DND-41 (cell line): ENCODE results near the gene IVD.

Experiments used
- ATAC-seq: fragments of 200-7000 bp; cut with Tn5 transposase; 3 replicates; pipeline ENCODE4 v1.9.1; 2021; ENCODE audit warnings: low read depth; ENCODE audit not compliant: insufficient read depth
- DNase-seq: peaks from one replicate; pipeline ENCODE4 v3.0.0-alpha.2; 2020
- H2AFZ ChIP-seq: 2 replicates; pipeline ENCODE4 v1.6.0; 2012; ENCODE audit warnings: low read depth, low read length
- H3K27ac ChIP-seq: 2 replicates; pipeline ENCODE4 v1.5.1; 2012; ENCODE audit warnings: low read length, inconsistent platforms
- H3K27me3 ChIP-seq: fragments of 200-600 bp; sonication (generic); 2 replicates; pipeline ENCODE4 v1.6.0; 2012; ENCODE audit warnings: low read length, mild to moderate bottlenecking, inconsistent platforms; ENCODE audit not compliant: insufficient read depth, poor library complexity
- H3K36me3 ChIP-seq: 2 replicates; pipeline ENCODE4 v1.5.1; 2012; ENCODE audit warnings: low read length, inconsistent platforms; ENCODE audit not compliant: insufficient read depth
- H3K4me1 ChIP-seq: 2 replicates; pipeline ENCODE4 v1.5.1; 2012; ENCODE audit warnings: mild to moderate bottlenecking, low read length; ENCODE audit not compliant: insufficient read depth
- H3K4me2 ChIP-seq: 2 replicates; pipeline ENCODE4 v1.6.0; 2012; ENCODE audit warnings: mild to moderate bottlenecking, moderate library complexity, low read length, inconsistent platforms; ENCODE audit not compliant: insufficient read depth
- H3K4me3 ChIP-seq, 2 experiments: fragments of 200-600 bp in 1 of 2; shearing (Covaris generic) in 1 of 2; 2 replicates each; pipeline ENCODE4 v1.5.1; 2012 to 2016; ENCODE audit warnings: inconsistent platforms in 2 of 2, low read length in 2 of 2, mild to moderate bottlenecking in 2 of 2, low read depth in 1 of 2, moderate library complexity in 1 of 2
- H3K79me2 ChIP-seq: 2 replicates; pipeline ENCODE4 v1.6.0; 2012; ENCODE audit warnings: low read length, inconsistent platforms; ENCODE audit not compliant: insufficient read depth
- H3K9ac ChIP-seq: 2 replicates; pipeline ENCODE4 v1.6.0; 2012; ENCODE audit warnings: low read depth, mild to moderate bottlenecking, inconsistent platforms, low read length, moderate library complexity
- H3K9me3 ChIP-seq: 2 replicates; pipeline ENCODE4 v1.5.1; 2012; ENCODE audit warnings: low read length, moderate library complexity, mild to moderate bottlenecking, inconsistent platforms; ENCODE audit not compliant: insufficient read depth, severe bottlenecking
- H4K20me1 ChIP-seq: 2 replicates; pipeline ENCODE4 v1.6.0; 2012; ENCODE audit warnings: low read length; ENCODE audit not compliant: insufficient read depth
- CTCF ChIP-seq: IDR thresholded peaks from 2 replicates; pipeline ENCODE4 v1.5.1; 2012; ENCODE audit warnings: borderline replicate concordance, low read length, moderate library complexity, mild to moderate bottlenecking; ENCODE audit not compliant: poor library complexity, severe bottlenecking; ENCODE audit errors: extremely low read depth
- EZH2 ChIP-seq: IDR thresholded peaks from 3 replicates; pipeline ENCODE4 v1.6.1; 2012; ENCODE audit warnings: borderline replicate concordance, low read depth, mild to moderate bottlenecking, moderate library complexity, low read length, inconsistent platforms; ENCODE audit not compliant: severe bottlenecking

Gene IVD

DNA sequence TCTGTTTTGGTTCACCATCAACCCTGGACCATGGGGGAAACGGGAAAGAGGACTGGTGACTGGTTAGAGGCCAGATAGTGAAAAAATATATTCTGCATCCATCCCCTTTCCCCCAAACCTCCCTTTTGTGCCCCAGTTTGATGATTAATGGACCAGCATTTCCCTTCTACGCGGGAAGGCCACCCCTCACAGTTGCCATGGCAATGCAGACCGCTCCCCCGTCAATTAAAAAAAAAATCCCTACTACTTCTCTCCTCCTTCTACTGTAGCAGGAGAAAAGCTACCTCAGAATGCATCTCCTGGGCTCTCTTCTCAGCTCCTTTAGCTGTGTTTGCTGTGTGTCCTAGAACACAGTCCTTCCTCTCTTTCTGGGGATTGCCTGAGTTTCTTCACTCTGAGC, 39.1 kb downstream of the IVD start:
- peaks cover 7% of the 10 kb centered on the region for H3K27me3 ChIP-seq
- peaks cover 60% of the 10 kb centered on the region for H4K20me1 ChIP-seq
- no peak overlapping the region for H3K27ac ChIP-seq
- H3K79me2 ChIP-seq, result peaks cover 81% of the 10 kb centered on the region
- H3K9ac ChIP-seq, result no peak overlapping the region
- H3K9me3 ChIP-seq, result no peaks in the 10 kb centered on the region
- DNase-seq, result no peak
- H3K4me1 ChIP-seq, result peaks cover 31% of the 10 kb centered on the region
- no peak overlapping the region for H3K4me3 ChIP-seq
- H2AFZ ChIP-seq, result no peak overlapping the region
- TF ChIP-seq EZH2, result no peak
- no peak for TF ChIP-seq CTCF
- no peak for ATAC-seq
- H3K36me3 ChIP-seq, result no peaks in the 10 kb centered on the region
- H3K4me2 ChIP-seq, result peak overlapping the region; percentile 12; the same call in 1 of the 2 replicates

DNA sequence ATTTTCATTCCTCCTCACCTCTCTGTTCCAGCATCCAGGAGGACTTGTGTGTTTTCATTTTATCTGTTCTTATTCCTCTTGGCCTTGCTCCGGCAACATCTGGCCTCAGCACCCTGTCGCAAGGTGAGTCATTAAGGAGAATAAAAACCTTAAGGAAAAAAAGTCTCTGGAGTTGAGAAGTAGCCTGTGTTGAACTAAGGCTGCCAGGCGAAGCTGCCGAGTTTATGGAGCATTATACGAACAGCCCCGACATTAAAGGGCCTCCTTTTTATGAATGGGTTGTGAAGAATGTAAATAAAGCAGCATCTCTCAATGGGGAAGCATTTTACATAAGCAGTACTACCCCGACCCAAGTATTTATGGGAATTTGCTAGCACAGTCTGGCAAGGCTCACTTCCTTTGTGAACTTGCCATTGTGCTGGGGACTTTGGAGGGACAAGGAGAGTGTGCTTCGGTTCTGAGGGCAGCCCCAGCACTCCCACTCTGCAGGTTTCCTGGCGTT, 39.9 kb downstream of the IVD start:
- Histone ChIP-seq H3K27ac (no peak overlapping the region), H3K4me1 (peaks cover 24% of the 10 kb centered on the region), H3K4me2 (no peak overlapping the region), H2AFZ (no peak overlapping the region), H3K9ac (no peak overlapping the region), H3K36me3 (no peaks in the 10 kb centered on the region), H3K9me3 (no peaks in the 10 kb centered on the region), H3K27me3 (no peaks in the 10 kb centered on the region), H3K79me2 (peaks cover 89% of the 10 kb centered on the region), H3K4me3 (no peak overlapping the region), H4K20me1 (peaks cover 68% of the 10 kb centered on the region)
- TF ChIP-seq EZH2, result no peak
- ATAC-seq (no peak), DNase-seq (no peak)

DNA sequence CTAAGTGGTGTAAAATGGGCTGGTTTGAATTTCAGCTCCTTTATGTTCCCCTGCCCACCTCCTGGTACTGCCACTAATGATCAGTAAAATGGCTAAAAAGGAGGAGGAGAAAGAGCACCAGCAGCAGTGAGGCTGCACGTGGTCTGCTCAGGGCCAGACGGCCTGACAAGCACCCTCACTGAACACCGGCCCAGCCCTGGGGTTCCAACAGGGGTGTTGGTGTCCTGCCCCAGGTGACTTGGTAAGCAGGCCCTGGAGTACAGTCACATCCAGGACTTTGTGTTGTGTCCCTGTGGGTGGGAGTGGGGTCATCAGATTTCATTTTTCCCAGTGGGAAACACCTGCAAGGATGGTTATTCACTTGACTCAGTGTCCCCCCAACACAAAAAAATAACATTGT, 40.5 kb downstream of the IVD start:
- Histone ChIP-seq H4K20me1 (peaks cover 71% of the 10 kb centered on the region), H2AFZ (no peak overlapping the region), H3K36me3 (no peaks in the 10 kb centered on the region), H3K9me3 (no peaks in the 10 kb centered on the region), H3K27ac (no peak overlapping the region), H3K79me2 (peaks cover 92% of the 10 kb centered on the region), H3K4me3 (no peak overlapping the region), H3K9ac (no peak overlapping the region), H3K4me1 (peaks cover 24% of the 10 kb centered on the region), H3K4me2 (no peak overlapping the region), H3K27me3 (no peaks in the 10 kb centered on the region)
- DNase-seq (no peak), ATAC-seq (no peak)
- no peak for TF ChIP-seq CTCF
- no peak for TF ChIP-seq EZH2

DNA sequence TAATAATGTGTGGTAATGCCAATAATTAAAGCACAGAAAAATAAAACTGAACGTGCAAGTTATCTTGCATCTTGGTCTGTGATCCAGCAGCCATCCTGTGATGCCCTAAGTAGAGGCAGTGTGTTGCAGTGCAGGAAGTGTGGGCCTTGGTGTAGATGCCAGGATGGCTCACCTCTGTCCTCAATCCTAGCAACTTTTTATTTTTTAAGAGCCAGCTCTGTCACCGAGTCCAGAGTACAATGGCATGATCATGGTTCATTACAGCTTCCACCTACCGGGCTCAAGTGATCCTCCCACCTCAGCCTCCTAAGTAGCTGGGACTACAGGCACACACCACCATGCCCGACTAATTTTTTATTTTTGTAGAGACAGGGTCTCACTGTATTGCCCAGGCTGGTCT, 42.8 kb downstream of the IVD start:
- peaks cover 24% of the 10 kb centered on the region for H3K4me1 ChIP-seq
- H2AFZ ChIP-seq, result no peak overlapping the region
- ATAC-seq (no peak), DNase-seq (no peak)
- no peaks in the 10 kb centered on the region for H3K27me3 ChIP-seq
- no peak overlapping the region for H3K4me2 ChIP-seq
- H3K27ac ChIP-seq, result no peak overlapping the region
- H3K9me3 ChIP-seq, result no peaks in the 10 kb centered on the region
- no peaks in the 10 kb centered on the region for H3K36me3 ChIP-seq
- TF ChIP-seq EZH2, result no peak
- H3K4me3 ChIP-seq, result no peak overlapping the region
- H3K9ac ChIP-seq, result no peak overlapping the region
- peaks cover 93% of the 10 kb centered on the region for H3K79me2 ChIP-seq
- H4K20me1 ChIP-seq, result peaks cover 76% of the 10 kb centered on the region
